ENCODE measurements around the gene AGAP5.

GRCh38 chr10:73634421-73634820 lies 63.5 kb downstream of the AGAP5 start:
- TF ChIP-seq CTCF (IDR thresholded peaks at IDR 0.05), result no peak
- no peak for TF ChIP-seq POLR2A (IDR thresholded peaks at IDR 0.05)
- no peak for TF ChIP-seq POLR2AphosphoS5 (IDR thresholded peaks at IDR 0.05)

All from upper lobe of left lung (tissue), 4 donors.